ENCODE data around the gene MPV17. TPM values are rescaled to one million over a fixed set of nuclear protein-coding genes. Genes with fewer than 3 reads are reported as not detected.

The MPV17 gene
- total RNA-seq, 4 donors from 2014 or later = 51.8 to 87.5 (median 68.4) TPM

DNA sequence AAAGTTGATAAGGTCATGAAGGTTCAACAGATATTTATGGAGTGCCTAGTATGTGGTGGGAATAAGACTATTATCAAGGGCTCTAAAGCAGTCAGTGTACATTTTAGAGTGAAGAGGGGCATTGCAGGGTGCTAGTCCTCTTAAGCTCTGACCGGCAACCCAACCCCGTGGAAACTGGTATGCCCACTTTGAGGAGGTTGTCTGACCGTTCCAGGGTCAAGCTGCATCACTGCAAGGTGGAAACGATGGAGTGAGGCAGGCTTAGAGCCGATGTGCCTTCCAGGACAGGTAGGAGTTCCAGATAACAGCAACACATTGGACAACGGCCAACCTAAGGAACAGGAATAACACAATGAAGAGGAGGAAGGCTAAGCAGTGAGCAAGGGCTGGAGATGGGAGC, 13.2 kb downstream of the MPV17 start:
- Histone ChIP-seq H3K4me3 (no peak overlapping the region), H3K9me3 (no peaks in the 10 kb centered on the region), H3K4me1 (peaks cover 18% of the 10 kb centered on the region), H3K27me3 (peaks cover 44% of the 10 kb centered on the region), H3K36me3 (peaks cover 19% of the 10 kb centered on the region), H3K27ac (no peak overlapping the region)
- TF ChIP-seq, protein P1, sequence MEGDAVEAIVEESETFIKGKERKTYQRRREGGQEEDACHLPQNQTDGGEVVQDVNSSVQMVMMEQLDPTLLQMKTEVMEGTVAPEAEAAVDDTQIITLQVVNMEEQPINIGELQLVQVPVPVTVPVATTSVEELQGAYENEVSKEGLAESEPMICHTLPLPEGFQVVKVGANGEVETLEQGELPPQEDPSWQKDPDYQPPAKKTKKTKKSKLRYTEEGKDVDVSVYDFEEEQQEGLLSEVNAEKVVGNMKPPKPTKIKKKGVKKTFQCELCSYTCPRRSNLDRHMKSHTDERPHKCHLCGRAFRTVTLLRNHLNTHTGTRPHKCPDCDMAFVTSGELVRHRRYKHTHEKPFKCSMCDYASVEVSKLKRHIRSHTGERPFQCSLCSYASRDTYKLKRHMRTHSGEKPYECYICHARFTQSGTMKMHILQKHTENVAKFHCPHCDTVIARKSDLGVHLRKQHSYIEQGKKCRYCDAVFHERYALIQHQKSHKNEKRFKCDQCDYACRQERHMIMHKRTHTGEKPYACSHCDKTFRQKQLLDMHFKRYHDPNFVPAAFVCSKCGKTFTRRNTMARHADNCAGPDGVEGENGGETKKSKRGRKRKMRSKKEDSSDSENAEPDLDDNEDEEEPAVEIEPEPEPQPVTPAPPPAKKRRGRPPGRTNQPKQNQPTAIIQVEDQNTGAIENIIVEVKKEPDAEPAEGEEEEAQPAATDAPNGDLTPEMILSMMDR (IDR thresholded peaks at IDR 0.05) = no peak
- TF ChIP-seq EP300 (IDR thresholded peaks at IDR 0.05) = no peak
- no peak for TF ChIP-seq POLR2AphosphoS5 (IDR thresholded peaks at IDR 0.05)
- TF ChIP-seq POLR2A (IDR thresholded peaks at IDR 0.05) = no peak
- no peak for DNase-seq (ENCODE audit: low spot score in 2 of 2)
- WGBS = 88% methylated on average over 6 of the region's 6 CpGs

DNA sequence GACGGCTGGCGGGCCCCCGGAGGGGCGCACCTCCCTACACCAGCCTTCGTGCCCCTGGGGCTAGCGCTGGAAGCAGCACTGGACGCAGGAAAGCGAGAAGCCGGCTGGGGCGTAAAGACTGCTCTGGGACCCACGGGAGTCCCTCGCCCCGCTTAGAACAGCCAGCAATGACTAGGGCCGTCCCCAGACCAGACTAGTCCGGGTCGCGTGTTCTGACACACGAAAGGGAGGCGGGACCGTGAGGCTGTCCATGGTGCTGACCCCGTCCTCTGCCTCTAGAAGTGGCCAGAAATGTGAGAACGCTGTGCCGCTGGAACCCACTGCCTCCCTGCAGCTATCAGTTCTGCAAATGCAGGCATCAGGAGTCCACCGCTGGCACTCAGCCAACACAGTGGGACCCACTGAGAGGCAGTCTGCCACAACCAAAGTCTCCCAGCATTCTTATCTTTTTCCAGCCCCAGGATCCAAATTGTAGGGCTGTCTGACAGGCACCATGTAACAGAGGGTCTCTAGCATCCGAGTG, 14.5 kb downstream of the MPV17 start, which contains the start of gene UCN:
UCN (minus strand) TSS at position 87 of the 523 bp plus-strand sequence. CDS start 550 bp downstream, outside the sequence.
- WGBS = 43% methylated on average over 5 of the region's 25 CpGs
- H3K36me3 ChIP-seq = peaks cover 19% of the 10 kb centered on the region
- peaks cover 18% of the 10 kb centered on the region for H3K4me1 ChIP-seq
- no peak within 1 kb of the TSS for H3K27ac ChIP-seq
- peaks cover 46% of the 10 kb centered on the region for H3K27me3 ChIP-seq
- H3K9me3 ChIP-seq = no peaks in the 10 kb centered on the region
- DNase-seq (ENCODE audit: low spot score in 2 of 2) = no peak
- H3K4me3 ChIP-seq = no peak within 1 kb of the TSS
- TF ChIP-seq, protein P1 (IDR thresholded peaks at IDR 0.05) = no peak
- no peak for TF ChIP-seq POLR2AphosphoS5 (IDR thresholded peaks at IDR 0.05)
- TF ChIP-seq POLR2A (IDR thresholded peaks at IDR 0.05) = no peak
- TF ChIP-seq EP300 (IDR thresholded peaks at IDR 0.05) = no peak

DNA sequence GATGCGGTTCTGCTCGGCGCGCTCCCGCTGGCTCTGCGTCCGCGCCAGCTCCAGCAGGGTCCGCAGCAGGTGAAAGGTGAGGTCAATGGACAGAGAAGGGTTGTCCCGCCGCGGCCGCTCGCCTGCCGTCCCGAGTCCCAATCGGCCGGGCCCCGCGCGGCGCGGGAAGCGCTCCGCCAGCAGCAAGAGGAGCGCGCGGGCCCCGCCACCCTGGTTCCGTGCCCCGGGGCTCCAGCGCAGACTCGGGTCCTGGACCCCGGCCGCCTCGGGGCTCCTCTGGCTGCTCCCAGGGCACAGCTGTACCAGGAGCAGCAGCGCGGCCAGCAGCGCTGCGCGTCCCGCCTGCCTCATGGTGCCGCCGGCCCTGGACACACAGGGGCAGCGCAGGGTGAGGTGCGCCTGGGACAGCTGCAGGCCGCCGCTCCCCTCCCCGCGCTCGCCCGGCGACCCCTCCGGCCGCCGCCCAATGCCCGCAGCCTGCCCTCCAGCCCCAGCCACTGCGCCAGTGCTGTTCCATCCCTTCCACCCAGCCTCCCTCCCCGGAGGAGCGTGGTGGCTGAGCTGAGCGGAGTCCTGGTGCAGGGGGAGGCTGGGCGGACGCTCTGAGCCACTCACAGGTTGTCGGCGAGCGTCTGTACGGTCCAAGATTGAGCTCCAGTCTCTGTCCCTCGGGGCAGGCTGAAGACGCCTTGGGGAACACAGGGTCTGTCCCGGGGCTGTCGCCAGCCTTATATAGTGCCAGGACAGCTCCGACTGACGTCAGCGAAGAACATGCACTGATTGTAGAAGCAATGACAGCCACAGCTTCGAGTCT, 15.1 kb downstream of the MPV17 start:
- TF ChIP-seq EP300 (IDR thresholded peaks at IDR 0.05) = no peak
- TF ChIP-seq POLR2AphosphoS5 (IDR thresholded peaks at IDR 0.05) = no peak
- TF ChIP-seq POLR2A (IDR thresholded peaks at IDR 0.05) = no peak
- TF ChIP-seq, protein P1 (IDR thresholded peaks at IDR 0.05) = no peak
- DNase-seq (ENCODE audit: low spot score in 2 of 2) = no peak
- WGBS = 6% methylated on average over 44 of the region's 75 CpGs
- Histone ChIP-seq H3K27ac (no peak overlapping the region), H3K4me1 (peaks cover 24% of the 10 kb centered on the region), H3K27me3 (peaks cover 46% of the 10 kb centered on the region), H3K4me3 (no peak overlapping the region), H3K9me3 (no peaks in the 10 kb centered on the region), H3K36me3 (peaks cover 19% of the 10 kb centered on the region)

DNA sequence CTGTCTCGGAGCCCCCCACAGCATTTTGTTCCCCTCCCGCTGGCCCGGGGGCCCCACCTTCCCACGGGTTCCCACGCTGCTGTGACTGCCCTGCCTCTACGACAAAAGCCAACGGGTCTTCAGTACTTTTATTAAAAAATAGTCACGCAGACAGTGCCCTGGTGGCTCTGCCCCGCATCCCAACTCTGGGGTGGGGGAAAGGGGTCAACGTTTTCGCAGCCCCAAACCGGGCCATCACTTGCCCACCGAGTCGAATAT, 15.7 kb downstream of the MPV17 start:
- H3K4me3 ChIP-seq = no peak overlapping the region
- peaks cover 46% of the 10 kb centered on the region for H3K27me3 ChIP-seq
- no peak for TF ChIP-seq POLR2AphosphoS5 (IDR thresholded peaks at IDR 0.05)
- 18% methylated on average over 6 of the region's 14 CpGs for WGBS
- no peaks in the 10 kb centered on the region for H3K9me3 ChIP-seq
- H3K4me1 ChIP-seq = peaks cover 24% of the 10 kb centered on the region
- no peak for DNase-seq (ENCODE audit: low spot score in 2 of 2)
- H3K36me3 ChIP-seq = peaks cover 17% of the 10 kb centered on the region
- no peak overlapping the region for H3K27ac ChIP-seq

DNA sequence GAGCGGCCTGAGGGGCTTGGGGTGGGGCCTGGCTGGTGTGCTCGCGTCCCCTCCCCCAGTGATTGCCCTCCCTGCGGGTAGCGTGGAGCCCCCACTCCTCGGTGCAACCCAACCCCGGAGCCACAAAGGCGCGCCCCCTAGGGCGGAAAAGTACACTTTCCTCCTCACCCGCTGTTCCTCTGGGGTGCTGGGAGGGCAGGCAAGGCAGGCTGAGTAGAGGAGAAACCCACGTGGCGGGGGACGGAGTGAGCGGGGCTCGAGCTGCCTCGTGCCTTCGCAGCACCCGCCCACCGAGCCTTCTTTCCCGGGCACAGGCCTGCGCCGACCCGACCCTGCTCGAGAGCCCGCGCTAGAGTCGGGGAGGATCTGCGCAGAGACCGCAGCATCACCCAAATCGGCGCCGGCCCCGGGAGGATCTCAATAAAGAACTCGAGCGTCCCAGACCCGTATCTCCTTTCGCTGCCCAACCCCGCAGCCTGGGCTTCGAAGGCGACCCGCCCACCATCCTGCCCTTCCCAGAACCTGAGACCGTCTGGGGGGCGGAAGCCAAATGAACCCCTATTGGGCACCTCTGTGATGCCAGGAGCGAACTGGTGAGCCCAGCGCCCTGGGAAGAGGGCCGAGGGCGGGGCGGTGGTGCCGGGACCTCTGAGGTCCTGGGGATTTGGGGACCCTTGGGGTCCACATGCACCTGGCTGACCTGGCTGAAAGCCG, 16.2 kb downstream of the MPV17 start:
- no peak for TF ChIP-seq POLR2A (IDR thresholded peaks at IDR 0.05)
- TF ChIP-seq, protein P1 (IDR thresholded peaks at IDR 0.05) = no peak
- TF ChIP-seq POLR2AphosphoS5 (IDR thresholded peaks at IDR 0.05) = no peak
- no peak for TF ChIP-seq EP300 (IDR thresholded peaks at IDR 0.05)
- Histone ChIP-seq H3K36me3 (peaks cover 12% of the 10 kb centered on the region), H3K27ac (no peak overlapping the region), H3K27me3 (peaks cover 46% of the 10 kb centered on the region), H3K4me1 (peaks cover 24% of the 10 kb centered on the region), H3K9me3 (no peaks in the 10 kb centered on the region), H3K4me3 (peak overlapping the region; percentile 18)
- 0% methylated on average over 4 of the region's 51 CpGs for WGBS
- DNase-seq (ENCODE audit: low spot score in 2 of 2) = no peak

Data from suprapubic skin (tissue), 4 donors.